ENCODE results near the gene IPPK. TPM values are rescaled to one million over a fixed set of nuclear protein-coding genes. Genes with fewer than 3 reads are reported as not detected.

Gene IPPK
- total and polyA plus RNA-seq, 2 of the 8 experiments (the other 6 are each of a cell fraction or from before 2014, with no cell fraction given), result 10.5 to 13.6 TPM

GRCh38 chr9:92610470-92611420 is 59.2 kb downstream of the IPPK start:
- Histone ChIP-seq H2BK5ac (ENCODE audit: low read depth, low read length) (no peak overlapping the region), H4K5ac (ENCODE audit: insufficient read length, low read depth, low read length) (no peak overlapping the region), H2AFZ (ENCODE audit: low read length) (no peak overlapping the region), H3K4me1 (replicated peaks in 1 of 4; ENCODE audit: control insufficient read depth in 3 of 4, insufficient read depth in 4 of 4, low read length in 3 of 4) (no peaks in the 10 kb centered on the region), H3K14ac (ENCODE audit: insufficient read length) (no peak overlapping the region), H3K36me3 (ENCODE audit: control insufficient read depth in 2 of 4, insufficient read depth in 4 of 4, low read length in 3 of 4) (peaks cover 5 to 14% (median 10%) of the 10 kb centered on the region in 4 experiments; a peak in 6 of 8 replicates), H3K79me2 (ENCODE audit: control insufficient read depth in 1 of 2, insufficient read depth in 2 of 2, low read length in 2 of 2) (no peaks in the 10 kb centered on the region), H3K18ac (ENCODE audit: extremely low read depth, low read length) (no peak overlapping the region), H2BK12ac (ENCODE audit: low read depth, low read length) (no peak overlapping the region), H3K23me2 (ENCODE audit: low read depth, low read length) (no peaks in the 10 kb centered on the region), H3K9me3 (ENCODE audit: insufficient read depth in 2 of 2, low read depth in 1 of 2, low read length in 1 of 2) (no peaks in the 10 kb centered on the region), H3K27me3 (replicated peaks in 1 of 4; ENCODE audit: control insufficient read depth in 3 of 4, extremely low read depth in 1 of 4, insufficient read depth in 3 of 4, low read length in 3 of 4) (no peaks in the 10 kb centered on the region), H4K20me1 (replicated peaks in 1 of 2; ENCODE audit: control insufficient read depth in 1 of 2, insufficient read depth in 2 of 2, low read length in 2 of 2) (no peaks in the 10 kb centered on the region), H3K4me2 (ENCODE audit: insufficient read depth in 1 of 2, low read depth in 2 of 2, low read length in 2 of 2) (no peak overlapping the region), H3K9ac (replicated peaks in 1 of 4; ENCODE audit: extremely low read depth in 1 of 4, low read depth in 3 of 4, low read length in 3 of 4) (no peak overlapping the region), H3K56ac (replicated peaks; ENCODE audit: insufficient read length, low read depth, low read length) (no peak overlapping the region), H2BK120ac (replicated peaks; ENCODE audit: low read depth, low read length) (no peak overlapping the region), H2BK20ac (ENCODE audit: low read length) (no peak overlapping the region), H3K79me1 (ENCODE audit: low read depth, low read length) (no peaks in the 10 kb centered on the region), H3K4me3 (ENCODE audit: extremely low read depth in 1 of 4, insufficient read depth in 2 of 4, low read depth in 3 of 4, low read length in 4 of 4) (no peak overlapping the region), H3K27ac (ENCODE audit: low read depth, low read length) (no peak overlapping the region), H4K8ac (ENCODE audit: extremely low read depth, insufficient read depth, low read length) (no peak overlapping the region), H3K23ac (ENCODE audit: insufficient read length) (no peak overlapping the region), H3K4ac (replicated peaks; ENCODE audit: insufficient read length, low read depth, low read length) (no peak overlapping the region), H4K91ac (replicated peaks; ENCODE audit: insufficient read length, low read length) (no peak overlapping the region), H2AK5ac (ENCODE audit: low read depth, low read length) (no peak overlapping the region), H2BK15ac (ENCODE audit: low read length) (no peak overlapping the region)
- ChIA-PET CTCF (ENCODE audit: partially characterized antibody) (interaction anchor here (1.0 to 1.8 kb wide), 3 partner anchors 18 to 108 kb away, joined by 3 to 10 read pairs (median 5); no protein-coding TSS in a partner anchor), POLR2A (ENCODE audit: partially characterized antibody) (interaction anchor here (0.9 kb wide), 1 partner anchor 9 kb away, joined by 3 read pairs; no protein-coding TSS in a partner anchor)
- no peak for FAIRE-seq
- TF ChIP-seq TAF7 (optimal IDR thresholded peaks at IDR 0.05; ENCODE audit: borderline replicate concordance, low read depth, low read length) (no peak), CREB1 (IDR thresholded peaks at IDR 0.05) (no peak), GABPA (IDR thresholded peaks at IDR 0.05; ENCODE audit: borderline replicate concordance, insufficient read depth, low read length) (no peak), CTCF (IDR thresholded peaks at IDR 0.05; ENCODE audit: control extremely low read depth in 1 of 3, insufficient read depth in 1 of 3, low read depth in 1 of 3, low read length in 3 of 3) (no peak), BACH1 (IDR thresholded peaks at IDR 0.05; ENCODE audit: low read length) (no peak)
- 92% methylated on average over 31 of the region's 32 CpGs; no CpG with 5 or more reads in 1 of the 2 experiments for WGBS, 2 experiments (ENCODE audit: extremely low coverage in 1 of 2, insufficient coverage in 1 of 2, insufficient read length in 1 of 2, insufficient replicate concordance in 2 of 2, low coverage in 1 of 2, low lambda C conversion rate in 2 of 2, missing lambda C conversion rate in 1 of 2)
- no peak for DNase-seq (ENCODE audit: low read depth in 1 of 2, low spot score in 2 of 2)

Measured in H1 (cell line).